Measurements from ENCODE around the gene ZNF394. TPM values are rescaled to one million over a fixed set of nuclear protein-coding genes. Genes with fewer than 3 reads are reported as not detected.

The ZNF394 gene
- total RNA-seq, 4 donors from 2014 or later: 24.5 to 48.7 (median 38.5) TPM

DNA sequence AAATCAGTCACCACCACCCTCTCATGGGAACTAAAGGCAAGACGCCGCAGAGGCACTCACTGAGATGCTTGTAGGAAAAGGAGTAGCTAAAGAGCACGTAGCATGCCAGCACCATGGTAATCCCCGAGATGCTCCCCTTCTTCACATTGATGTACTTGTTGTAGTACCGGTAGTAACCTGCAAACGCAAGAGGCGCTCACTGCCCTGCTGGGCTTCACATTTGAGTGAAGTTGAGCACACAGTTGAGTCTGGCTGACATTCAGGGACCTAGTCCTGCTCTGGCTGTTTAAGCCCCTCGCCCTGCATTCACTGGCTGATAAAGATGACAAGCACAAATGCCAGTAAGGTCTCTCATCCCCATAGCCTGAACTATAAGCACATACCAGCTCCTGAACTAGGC lies 41.0 kb downstream of the ZNF394 start:
- WGBS, 2 donors (ENCODE audit: low coverage in 1 of 2): 82% methylated on average over 8 of the region's 8 CpGs; no CpG with 5 or more reads in 1 of the 2 donors
- in situ Hi-C loops (cut with MboI; ENCODE audit: low pct_ligation_motif_present in 1 of 4, low pct_unique_long_range_greater_than_20kb in 1 of 4, low sequenced_read_pairs in 3 of 4): no loop called here
- intact Hi-C loops (cut with DNase I; ENCODE audit: low total_unique reads): no loop called here
- H3K36me3 ChIP-seq: peaks cover 0 to 24% (median 10%) of the 10 kb centered on the region in 4 donors
- no peak overlapping the region for H3K4me3 ChIP-seq
- H3K27me3 ChIP-seq: no peaks in the 10 kb centered on the region
- H3K27ac ChIP-seq: no peak overlapping the region
- peaks cover 4 to 14% (median 5%) of the 10 kb centered on the region in 4 donors for H3K4me1 ChIP-seq
- TF ChIP-seq, protein P1, sequence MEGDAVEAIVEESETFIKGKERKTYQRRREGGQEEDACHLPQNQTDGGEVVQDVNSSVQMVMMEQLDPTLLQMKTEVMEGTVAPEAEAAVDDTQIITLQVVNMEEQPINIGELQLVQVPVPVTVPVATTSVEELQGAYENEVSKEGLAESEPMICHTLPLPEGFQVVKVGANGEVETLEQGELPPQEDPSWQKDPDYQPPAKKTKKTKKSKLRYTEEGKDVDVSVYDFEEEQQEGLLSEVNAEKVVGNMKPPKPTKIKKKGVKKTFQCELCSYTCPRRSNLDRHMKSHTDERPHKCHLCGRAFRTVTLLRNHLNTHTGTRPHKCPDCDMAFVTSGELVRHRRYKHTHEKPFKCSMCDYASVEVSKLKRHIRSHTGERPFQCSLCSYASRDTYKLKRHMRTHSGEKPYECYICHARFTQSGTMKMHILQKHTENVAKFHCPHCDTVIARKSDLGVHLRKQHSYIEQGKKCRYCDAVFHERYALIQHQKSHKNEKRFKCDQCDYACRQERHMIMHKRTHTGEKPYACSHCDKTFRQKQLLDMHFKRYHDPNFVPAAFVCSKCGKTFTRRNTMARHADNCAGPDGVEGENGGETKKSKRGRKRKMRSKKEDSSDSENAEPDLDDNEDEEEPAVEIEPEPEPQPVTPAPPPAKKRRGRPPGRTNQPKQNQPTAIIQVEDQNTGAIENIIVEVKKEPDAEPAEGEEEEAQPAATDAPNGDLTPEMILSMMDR (IDR thresholded peaks at IDR 0.05): peak in 3 of 5 experiments; percentile 17 to 28 (median 21)
- TF ChIP-seq POLR2AphosphoS5 (IDR thresholded peaks at IDR 0.05): peak in 1 of 3 donors; percentile 4
- TF ChIP-seq EP300 (IDR thresholded peaks at IDR 0.05; ENCODE audit: low read depth): no peak
- no peak for DNase-seq
- no peaks in the 10 kb centered on the region for H3K9me3 ChIP-seq

DNA sequence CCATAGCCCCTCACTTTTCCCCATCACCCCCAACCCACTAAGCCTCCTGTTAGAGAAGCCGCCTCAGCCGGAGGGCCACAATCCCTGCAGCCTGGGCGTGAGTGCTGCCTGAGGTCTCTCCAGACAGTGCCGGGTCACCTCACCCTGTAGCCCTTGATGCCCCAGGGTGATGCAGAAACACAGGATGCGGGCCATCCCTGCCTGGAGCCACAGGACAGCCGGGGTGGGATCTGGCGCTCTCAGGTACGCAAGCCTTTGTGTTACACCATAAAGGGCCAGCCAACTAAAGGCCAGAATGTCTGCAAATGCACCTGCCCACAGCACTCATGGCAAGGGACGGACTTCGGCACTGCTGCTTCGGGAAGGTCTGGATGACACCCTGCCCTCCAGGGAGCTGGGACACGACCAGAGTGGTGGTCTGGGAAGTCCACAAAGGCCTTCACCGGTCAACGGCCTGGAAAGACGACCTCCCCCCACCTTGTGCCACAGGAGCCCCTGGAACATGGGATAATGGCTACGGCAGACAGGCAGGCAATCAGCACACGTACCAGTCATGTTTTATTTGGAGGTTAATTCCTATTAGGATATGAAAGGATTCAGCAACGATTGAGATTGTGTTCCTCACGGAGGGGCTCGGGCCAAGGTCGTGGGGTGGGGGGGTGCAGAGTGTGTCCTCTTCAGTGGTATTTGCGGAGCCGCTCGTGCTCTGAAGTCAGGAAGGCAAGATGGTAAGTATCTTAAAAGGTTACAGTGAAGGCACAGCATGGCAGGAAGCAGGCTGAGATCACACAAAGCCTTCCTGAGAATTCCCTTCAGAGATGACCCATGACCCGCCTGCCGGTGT lies 42.2 kb downstream of the ZNF394 start:
- 85% methylated on average over 25 of the region's 26 CpGs; no CpG with 5 or more reads in 1 of the 2 donors for WGBS, 2 donors (ENCODE audit: low coverage in 1 of 2)
- no peak for TF ChIP-seq EP300 (IDR thresholded peaks at IDR 0.05; ENCODE audit: low read depth)
- TF ChIP-seq POLR2A (IDR thresholded peaks at IDR 0.05): no peak
- TF ChIP-seq, protein P1 (IDR thresholded peaks at IDR 0.05): no peak
- no peak for TF ChIP-seq POLR2AphosphoS5 (IDR thresholded peaks at IDR 0.05)
- peaks cover 0 to 20% (median 9%) of the 10 kb centered on the region in 4 donors for H3K36me3 ChIP-seq

DNA sequence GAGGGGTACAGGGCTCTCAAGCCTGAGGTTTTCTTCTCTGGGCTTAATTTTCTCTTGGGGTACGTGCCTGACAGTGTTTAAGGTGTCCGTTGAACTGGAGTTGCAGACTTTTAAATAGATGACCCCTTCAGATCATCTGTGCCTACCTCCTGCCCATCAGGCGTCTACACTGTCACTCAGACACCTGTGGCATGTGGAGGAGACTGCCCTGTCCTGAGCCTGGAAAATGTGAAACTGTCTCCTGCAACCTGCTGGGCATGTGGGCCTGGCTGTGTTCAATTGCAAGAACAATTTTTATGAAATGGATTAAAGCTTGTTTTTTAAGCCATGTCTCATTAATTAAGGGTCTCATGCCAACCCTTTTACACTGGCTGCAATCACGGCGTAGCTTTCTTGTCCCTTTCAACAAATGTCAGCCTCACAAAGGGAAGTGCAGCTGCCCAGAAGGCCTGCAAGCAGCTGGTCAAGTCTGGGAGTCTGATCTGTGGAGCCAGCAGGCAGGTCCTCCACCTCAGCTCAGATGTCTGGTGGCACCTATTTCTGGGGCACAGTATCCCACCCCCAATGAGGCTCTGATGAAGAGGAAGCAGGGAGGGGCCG lies 42.9 kb downstream of the ZNF394 start:
- no peak for DNase-seq
- Histone ChIP-seq H3K4me1 (no peaks in the 10 kb centered on the region), H3K27ac (no peak overlapping the region), H3K9me3 (no peaks in the 10 kb centered on the region), H3K27me3 (no peaks in the 10 kb centered on the region), H3K36me3 (peaks cover 0 to 20% (median 9%) of the 10 kb centered on the region in 4 donors), H3K4me3 (no peak overlapping the region)
- intact Hi-C loops (cut with DNase I; ENCODE audit: low total_unique reads) (no loop called here), in situ Hi-C loops (cut with MboI; ENCODE audit: low pct_ligation_motif_present in 1 of 4, low pct_unique_long_range_greater_than_20kb in 1 of 4, low sequenced_read_pairs in 3 of 4) (no loop called here)
- TF ChIP-seq EP300 (IDR thresholded peaks at IDR 0.05; ENCODE audit: low read depth) (no peak), POLR2AphosphoS5 (IDR thresholded peaks at IDR 0.05) (no peak), POLR2A (IDR thresholded peaks at IDR 0.05) (no peak)
- TF ChIP-seq, protein P1 (IDR thresholded peaks at IDR 0.05): no peak
- 80 to 83% methylated on average over 2 to 6 of the region's 6 CpGs for WGBS, 2 donors (ENCODE audit: low coverage in 1 of 2)

More for the DNA sequence above, 42.2 kb downstream of the ZNF394 start:
- Histone ChIP-seq H3K27me3 (no peaks in the 10 kb centered on the region), H3K4me1 (peaks cover 0 to 2% (median 0%) of the 10 kb centered on the region in 4 donors), H3K9me3 (no peaks in the 10 kb centered on the region), H3K4me3 (no peak overlapping the region), H3K27ac (no peak overlapping the region)
- intact Hi-C loops (cut with DNase I; ENCODE audit: low total_unique reads): no loop called here
- in situ Hi-C loops (cut with MboI; ENCODE audit: low pct_ligation_motif_present in 1 of 4, low pct_unique_long_range_greater_than_20kb in 1 of 4, low sequenced_read_pairs in 3 of 4): no loop called here
- DNase-seq: no peak

DNA sequence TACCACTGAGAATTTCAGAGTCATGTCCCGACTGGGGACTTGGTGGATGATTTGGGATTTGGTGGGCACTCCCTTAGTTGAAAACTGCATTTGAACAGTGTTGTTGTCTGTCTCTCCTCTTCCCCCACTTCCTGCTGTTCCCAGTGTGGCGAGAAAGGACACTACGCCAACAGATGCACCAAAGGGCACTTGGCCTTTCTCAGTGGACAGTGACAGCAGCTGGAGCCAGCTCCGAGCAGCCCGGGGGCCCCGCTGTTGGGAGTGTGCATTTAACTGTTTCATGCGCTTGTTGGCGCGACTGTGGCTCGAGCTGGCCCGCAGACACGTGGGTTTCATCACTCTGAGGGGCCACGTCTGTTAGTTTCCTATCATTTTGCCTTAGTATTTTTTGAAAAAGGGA lies 43.8 kb downstream of the ZNF394 start:
- Histone ChIP-seq H3K4me1 (no peaks in the 10 kb centered on the region), H3K27me3 (no peaks in the 10 kb centered on the region), H3K4me3 (no peak overlapping the region), H3K36me3 (peaks cover 0 to 20% (median 9%) of the 10 kb centered on the region in 4 donors), H3K9me3 (no peaks in the 10 kb centered on the region), H3K27ac (no peak overlapping the region)
- intact Hi-C loops (cut with DNase I; ENCODE audit: low total_unique reads) (no loop called here), in situ Hi-C loops (cut with MboI; ENCODE audit: low pct_ligation_motif_present in 1 of 4, low pct_unique_long_range_greater_than_20kb in 1 of 4, low sequenced_read_pairs in 3 of 4) (no loop called here)
- 77% methylated on average over 13 of the region's 13 CpGs; no CpG with 5 or more reads in 1 of the 2 donors for WGBS, 2 donors (ENCODE audit: low coverage in 1 of 2)
- no peak for DNase-seq
- no peak for TF ChIP-seq EP300 (IDR thresholded peaks at IDR 0.05; ENCODE audit: low read depth)
- TF ChIP-seq, protein P1 (IDR thresholded peaks at IDR 0.05): no peak
- TF ChIP-seq POLR2AphosphoS5 (IDR thresholded peaks at IDR 0.05): no peak
- no peak for TF ChIP-seq POLR2A (IDR thresholded peaks at IDR 0.05)
